Keratinocyte (primary cell): Measurements from ENCODE around the gene SATB1. TPM values are rescaled to one million over a fixed set of nuclear protein-coding genes. Genes with fewer than 3 reads are reported as not detected.

ENCODE experiments used
- DNase-seq: peaks from one replicate; pipeline ENCODE4 v3.0.0-alpha.2; 2011; ENCODE audit warnings: low read depth, missing footprints, low spot score
- FAIRE-seq: peaks from 2 replicates; lab custom pipeline; 2011; peaks lifted over from hg19 to GRCh38; lab: Jason Lieb, UNC
- H2AFZ ChIP-seq: 2 replicates; pipeline ENCODE4 v1.6.0; 2012; ENCODE audit warnings: low read length, control low read depth, inconsistent platforms; ENCODE audit not compliant: control insufficient read depth
- H3K27ac ChIP-seq: 2 replicates; pipeline ENCODE4 v1.5.1; 2011; ENCODE audit warnings: low read length; ENCODE audit not compliant: control insufficient read depth, insufficient read depth
- H3K27me3 ChIP-seq: 3 replicates; pipeline ENCODE4 v1.6.0; 2011; ENCODE audit warnings: low read length; ENCODE audit not compliant: control insufficient read depth, insufficient read depth; ENCODE audit errors: extremely low read depth
- H3K36me3 ChIP-seq, 2 experiments: 2 replicates in 1 of 2; 3 replicates in 1 of 2; pipeline ENCODE4 v1.5.1; 2011; ENCODE audit warnings: low read length in 2 of 2, mild to moderate bottlenecking in 1 of 2; ENCODE audit not compliant: control insufficient read depth in 2 of 2, insufficient read depth in 2 of 2; ENCODE audit errors: extremely low read depth in 1 of 2
- H3K4me1 ChIP-seq: 3 replicates; pipeline ENCODE4 v1.5.1; 2011; ENCODE audit warnings: low read length; ENCODE audit not compliant: control insufficient read depth, insufficient read depth; ENCODE audit errors: extremely low read depth
- H3K4me2 ChIP-seq: 3 replicates; pipeline ENCODE4 v1.6.0; 2011; ENCODE audit warnings: low read depth, low read length; ENCODE audit not compliant: control insufficient read depth, insufficient read depth; ENCODE audit errors: extremely low read depth
- H3K4me3 ChIP-seq, 3 experiments: fragments of 200-600 bp in 1 of 3; sonication (generic) in 1 of 3; 2 replicates in 2 of 3; 3 replicates in 1 of 3; pipeline ENCODE4 v1.5.1; 2011 to 2016; ENCODE audit warnings: low read length in 3 of 3, mild to moderate bottlenecking in 3 of 3, control low read depth in 2 of 3, inconsistent platforms in 1 of 3, low read depth in 1 of 3, mixed read lengths in 1 of 3, mixed run types in 1 of 3, moderate library complexity in 1 of 3; ENCODE audit not compliant: control insufficient read depth in 2 of 3, insufficient read depth in 2 of 3; ENCODE audit errors: extremely low read depth in 1 of 3
- H3K79me2 ChIP-seq: 2 replicates; pipeline ENCODE4 v1.6.0; 2012; ENCODE audit warnings: low read length; ENCODE audit not compliant: control insufficient read depth, insufficient read depth
- H3K9ac ChIP-seq: 3 replicates; pipeline ENCODE4 v1.6.0; 2011; ENCODE audit warnings: low read length; ENCODE audit not compliant: control insufficient read depth, insufficient read depth; ENCODE audit errors: extremely low read depth
- H3K9me1 ChIP-seq: 3 replicates; pipeline ENCODE4 v1.6.0; 2011; ENCODE audit warnings: low read length; ENCODE audit not compliant: control insufficient read depth, insufficient read depth; ENCODE audit errors: extremely low read depth
- H3K9me3 ChIP-seq: 2 replicates; pipeline ENCODE4 v1.5.1; 2012; ENCODE audit warnings: low read depth, low read length; ENCODE audit not compliant: control insufficient read depth
- H4K20me1 ChIP-seq: 3 replicates; pipeline ENCODE4 v1.6.0; 2011; ENCODE audit warnings: low read length; ENCODE audit not compliant: control insufficient read depth, insufficient read depth; ENCODE audit errors: extremely low read depth
- EZH2 ChIP-seq: IDR thresholded peaks from one replicate; pipeline ENCODE4 v1.6.1; 2012; ENCODE audit warnings: inconsistent platforms, mild to moderate bottlenecking, low read length, moderate library complexity
- dilution Hi-C: fragments of 300-500 bp; cut with MboI; formaldehyde crosslinking; loops from one replicate; pipeline ENCODE4 v1.7.0; 2020; ENCODE audit warnings: low sequenced_read_pairs; ENCODE audit not compliant: extremely low pct_ligation_motif_present
- polyA plus RNA-seq, 5 experiments: library from polyadenylated mRNA; depleted of rRNA in 3 of 5; stranded (reverse) in 3 of 5; stranded (forward) in 1 of 5; unstranded in 1 of 5; fragments of >200 nt; gene quantifications; 1 replicate in 1 of 5; 2 replicates in 3 of 5; 3 replicates in 1 of 5; pipeline versions ENCODE4 v1.2.1 to v1.2.3, GENCODE V29; 2011 to 2012; ENCODE audit warnings: missing spikeins in 2 of 5, low read depth in 1 of 5, low replicate concordance in 1 of 5
- TF ChIP-seq, protein P1 (sequence below), 3 experiments: IDR thresholded peaks in 1 of 3; conservative IDR thresholded peaks in 1 of 3; optimal IDR thresholded peaks in 1 of 3; 2 replicates in 2 of 3; 3 replicates in 1 of 3; pipeline versions ENCODE3 to v1.5.1; 2011; ENCODE audit warnings: low read length in 3 of 3, mild to moderate bottlenecking in 3 of 3, moderate library complexity in 2 of 3, control low read depth in 1 of 3, inconsistent platforms in 1 of 3; ENCODE audit not compliant: insufficient read depth in 2 of 3; ENCODE audit errors: extremely low read depth in 1 of 3

Gene SATB1
- polyA plus RNA-seq, 1 donor (not counting 4 experiments of a cell fraction or from before 2014, with no cell fraction given): 7.8 TPM

DNA sequence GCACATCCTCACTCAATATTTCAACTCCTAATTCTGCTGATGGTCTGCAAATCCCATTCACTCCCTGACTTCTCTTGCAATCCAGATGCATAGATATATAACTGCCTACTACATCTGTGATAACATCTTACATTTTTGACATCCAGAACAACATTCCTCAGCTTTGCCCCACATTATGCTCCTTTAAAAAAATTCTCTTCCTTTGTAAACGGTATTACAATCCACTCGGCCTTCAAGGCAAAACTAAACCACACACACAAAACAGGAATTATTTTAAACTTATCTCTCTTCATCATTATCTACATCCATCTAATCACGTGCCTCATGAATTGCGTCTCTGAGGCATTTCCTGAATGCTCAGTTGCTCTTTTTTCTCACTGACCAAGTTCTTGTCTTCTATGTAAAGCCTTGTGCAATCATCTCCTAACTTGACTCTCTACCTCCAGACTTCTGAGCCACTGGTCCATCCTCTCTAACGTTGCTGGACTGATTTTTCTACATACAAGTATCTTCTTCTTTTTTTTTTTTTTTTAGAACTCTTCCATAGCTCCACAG, 117.0 kb downstream of the SATB1 start:
- Histone ChIP-seq H3K36me3 (no peaks in the 10 kb centered on the region), H4K20me1 (no peaks in the 10 kb centered on the region), H3K27me3 (no peaks in the 10 kb centered on the region), H3K4me2 (no peak overlapping the region), H3K9me1 (no peaks in the 10 kb centered on the region), H3K4me3 (no peak overlapping the region), H3K79me2 (no peaks in the 10 kb centered on the region), H2AFZ (no peak overlapping the region), H3K9me3 (no peaks in the 10 kb centered on the region), H3K4me1 (peaks cover 6% of the 10 kb centered on the region), H3K9ac (no peak overlapping the region), H3K27ac (no peak overlapping the region)
- dilution Hi-C loops: no loop called here
- TF ChIP-seq, protein P1, sequence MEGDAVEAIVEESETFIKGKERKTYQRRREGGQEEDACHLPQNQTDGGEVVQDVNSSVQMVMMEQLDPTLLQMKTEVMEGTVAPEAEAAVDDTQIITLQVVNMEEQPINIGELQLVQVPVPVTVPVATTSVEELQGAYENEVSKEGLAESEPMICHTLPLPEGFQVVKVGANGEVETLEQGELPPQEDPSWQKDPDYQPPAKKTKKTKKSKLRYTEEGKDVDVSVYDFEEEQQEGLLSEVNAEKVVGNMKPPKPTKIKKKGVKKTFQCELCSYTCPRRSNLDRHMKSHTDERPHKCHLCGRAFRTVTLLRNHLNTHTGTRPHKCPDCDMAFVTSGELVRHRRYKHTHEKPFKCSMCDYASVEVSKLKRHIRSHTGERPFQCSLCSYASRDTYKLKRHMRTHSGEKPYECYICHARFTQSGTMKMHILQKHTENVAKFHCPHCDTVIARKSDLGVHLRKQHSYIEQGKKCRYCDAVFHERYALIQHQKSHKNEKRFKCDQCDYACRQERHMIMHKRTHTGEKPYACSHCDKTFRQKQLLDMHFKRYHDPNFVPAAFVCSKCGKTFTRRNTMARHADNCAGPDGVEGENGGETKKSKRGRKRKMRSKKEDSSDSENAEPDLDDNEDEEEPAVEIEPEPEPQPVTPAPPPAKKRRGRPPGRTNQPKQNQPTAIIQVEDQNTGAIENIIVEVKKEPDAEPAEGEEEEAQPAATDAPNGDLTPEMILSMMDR (optimal IDR thresholded peaks at IDR 0.05 in 1 of 3, IDR thresholded peaks at IDR 0.05 in 1 of 3, conservative IDR thresholded peaks at IDR 0.05 in 1 of 3; ENCODE audit: extremely low read depth in 1 of 3, insufficient read depth in 2 of 3, low read length in 3 of 3): no peak
- no peak for TF ChIP-seq EZH2
- FAIRE-seq: no peak
- no peak for DNase-seq

DNA sequence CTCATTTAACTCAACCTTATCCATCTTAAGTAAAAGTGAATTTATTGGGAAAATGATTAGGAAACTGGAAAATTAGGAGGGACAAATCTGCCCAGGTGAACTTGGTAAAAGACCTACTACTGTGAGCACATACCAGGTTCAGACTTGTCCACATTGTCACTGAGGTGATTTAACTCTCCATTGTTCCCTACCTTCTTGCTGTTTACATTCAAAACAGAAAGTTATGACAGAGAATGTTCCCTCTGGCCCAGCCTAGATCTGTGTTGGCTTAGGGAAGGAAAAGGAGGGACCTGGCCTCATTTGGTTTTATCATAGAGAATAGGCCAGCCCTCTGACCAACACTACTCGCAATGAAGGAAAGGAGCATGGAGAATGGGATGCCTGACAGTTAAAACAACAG, 117.6 kb downstream of the SATB1 start:
- FAIRE-seq: no peak
- dilution Hi-C loops: no loop called here

More for the DNA sequence above, 117.6 kb downstream of the SATB1 start:
- Histone ChIP-seq H3K27ac (no peak overlapping the region), H3K4me1 (peaks cover 6% of the 10 kb centered on the region), H3K9me3 (no peaks in the 10 kb centered on the region), H3K9me1 (no peaks in the 10 kb centered on the region), H3K4me3 (no peak overlapping the region), H2AFZ (no peak overlapping the region), H4K20me1 (no peaks in the 10 kb centered on the region), H3K27me3 (no peaks in the 10 kb centered on the region), H3K79me2 (no peaks in the 10 kb centered on the region), H3K36me3 (no peaks in the 10 kb centered on the region), H3K4me2 (no peak overlapping the region), H3K9ac (no peak overlapping the region)
- no peak for TF ChIP-seq EZH2
- TF ChIP-seq, protein P1 (optimal IDR thresholded peaks at IDR 0.05 in 1 of 3, IDR thresholded peaks at IDR 0.05 in 1 of 3, conservative IDR thresholded peaks at IDR 0.05 in 1 of 3; ENCODE audit: extremely low read depth in 1 of 3, insufficient read depth in 2 of 3, low read length in 3 of 3): no peak
- DNase-seq: no peak
